ENCODE data around the gene ANKRD50.

DNA sequence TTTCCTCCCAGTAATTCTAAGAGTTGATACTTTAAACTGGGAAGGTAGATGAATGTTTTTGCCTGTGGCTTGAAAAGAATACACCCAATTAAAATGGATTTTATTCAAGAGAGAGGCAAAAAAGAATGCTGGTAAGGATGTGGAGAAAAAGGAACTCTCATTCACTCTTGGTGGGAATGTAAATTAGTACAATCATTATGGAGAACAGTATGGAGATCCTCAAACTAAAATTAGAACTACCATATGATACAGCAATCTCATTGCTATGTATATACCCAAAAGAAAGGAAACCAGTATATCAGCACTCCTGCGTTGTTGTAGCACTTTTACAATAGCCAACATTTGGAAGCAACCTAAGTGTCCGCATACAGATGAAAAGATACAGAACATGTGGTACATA is 75.2 kb downstream of the ANKRD50 start:
- TF ChIP-seq CTCF (IDR thresholded peaks at IDR 0.05) (no peak), POLR2A (IDR thresholded peaks at IDR 0.05) (no peak)
